ENCODE results near the gene TTPAL.

Gene TTPAL

DNA sequence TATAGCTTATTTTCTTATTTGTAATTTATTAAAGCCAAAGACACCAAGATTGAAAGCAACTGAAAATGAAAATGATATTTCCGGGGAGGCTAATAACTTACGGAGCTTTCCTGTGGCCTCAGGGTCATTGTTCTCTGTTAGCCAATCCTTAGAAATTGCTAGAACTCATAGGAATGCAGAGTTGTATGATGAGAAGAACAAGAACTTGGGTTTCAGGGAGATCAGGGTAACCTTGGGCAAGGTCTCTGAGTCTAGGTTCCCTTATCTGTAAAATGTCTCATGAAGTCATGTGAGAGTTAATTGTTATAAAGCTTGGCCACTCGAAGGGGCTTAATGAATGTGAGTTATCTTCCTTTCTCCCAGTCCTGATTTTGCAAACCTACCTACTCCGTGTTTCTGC is 66.3 kb downstream of the TTPAL start:
- peak overlapping the region in 1 of 2 donors; percentile 7 for H3K9ac ChIP-seq (ENCODE audit: low read length in 2 of 2)
- no peaks in the 10 kb centered on the region for H3K36me3 ChIP-seq (ENCODE audit: control insufficient read depth in 2 of 2, insufficient read depth in 2 of 2, low read length in 2 of 2)
- peak overlapping the region; percentile 32 for H3K27ac ChIP-seq (ENCODE audit: low read length)

DNA sequence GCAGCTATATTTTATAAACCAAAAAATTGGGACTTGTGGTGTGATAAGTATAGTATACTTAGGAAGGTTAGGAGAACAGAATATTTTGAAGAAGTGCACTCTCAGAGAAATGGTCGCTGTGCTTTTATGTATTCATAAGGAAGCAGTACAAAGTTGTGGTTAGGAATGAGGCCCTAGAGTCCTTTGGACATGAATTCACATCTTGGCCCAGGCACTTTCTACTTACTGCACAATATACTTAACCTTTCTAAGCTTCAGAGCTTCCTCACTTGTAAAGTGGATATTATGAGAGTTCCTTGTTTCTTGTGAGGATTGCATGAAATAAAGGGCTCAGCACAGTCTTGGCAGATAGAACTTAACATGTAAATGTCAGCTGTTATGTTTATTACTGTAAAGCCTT is 67.2 kb downstream of the TTPAL start:
- Histone ChIP-seq H3K36me3 (ENCODE audit: control insufficient read depth in 2 of 2, insufficient read depth in 2 of 2, low read length in 2 of 2) (no peaks in the 10 kb centered on the region), H3K9ac (ENCODE audit: low read length in 2 of 2) (no peak overlapping the region), H3K9me3 (ENCODE audit: control insufficient read depth in 2 of 2, low read length in 2 of 2) (no peaks in the 10 kb centered on the region), H3K27me3 (ENCODE audit: control insufficient read depth in 1 of 2, insufficient read depth in 2 of 2, low read length in 2 of 2) (no peaks in the 10 kb centered on the region), H3K27ac (ENCODE audit: low read length) (peak overlapping the region; percentile 66), H3K4me3 (ENCODE audit: low read length in 2 of 2) (no peak overlapping the region), H3K4me1 (ENCODE audit: control insufficient read depth, insufficient read depth, low read length) (peaks cover 34% of the 10 kb centered on the region)

More for the DNA sequence above, 66.3 kb downstream of the TTPAL start:
- Histone ChIP-seq H3K4me1 (ENCODE audit: control insufficient read depth, insufficient read depth, low read length) (peaks cover 34% of the 10 kb centered on the region), H3K27me3 (ENCODE audit: control insufficient read depth in 1 of 2, insufficient read depth in 2 of 2, low read length in 2 of 2) (no peaks in the 10 kb centered on the region), H3K9me3 (ENCODE audit: control insufficient read depth in 2 of 2, low read length in 2 of 2) (no peaks in the 10 kb centered on the region), H3K4me3 (ENCODE audit: low read length in 2 of 2) (no peak overlapping the region)

DNA sequence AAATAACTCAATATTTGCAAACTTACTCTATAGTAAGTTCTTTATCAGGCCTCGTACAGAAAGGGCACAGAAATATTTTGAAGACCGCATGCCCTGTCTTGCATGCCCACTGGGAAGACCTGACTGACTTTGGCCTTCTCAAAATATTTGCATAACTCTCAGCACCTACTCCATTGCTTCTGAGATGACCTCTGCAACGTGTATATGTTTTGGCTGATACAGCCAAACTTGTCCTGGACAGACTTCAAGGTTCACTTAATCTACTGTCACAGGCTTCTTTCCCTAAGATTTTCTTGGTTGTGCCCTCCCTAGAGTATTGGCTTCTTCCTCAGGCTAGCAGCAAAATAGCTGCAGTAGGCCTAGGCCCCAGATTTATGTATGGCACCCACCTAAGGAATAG is 67.7 kb downstream of the TTPAL start:
- Histone ChIP-seq H3K4me1 (ENCODE audit: control insufficient read depth, insufficient read depth, low read length) (peaks cover 34% of the 10 kb centered on the region), H3K9me3 (ENCODE audit: control insufficient read depth in 2 of 2, low read length in 2 of 2) (no peaks in the 10 kb centered on the region), H3K4me3 (ENCODE audit: low read length in 2 of 2) (peak overlapping the region in 1 of 2 donors; percentile 31), H3K36me3 (ENCODE audit: control insufficient read depth in 2 of 2, insufficient read depth in 2 of 2, low read length in 2 of 2) (no peaks in the 10 kb centered on the region), H3K27ac (ENCODE audit: low read length) (peak overlapping the region; percentile 66), H3K27me3 (ENCODE audit: control insufficient read depth in 1 of 2, insufficient read depth in 2 of 2, low read length in 2 of 2) (no peaks in the 10 kb centered on the region), H3K9ac (ENCODE audit: low read length in 2 of 2) (no peak overlapping the region)
